ENCODE results near the gene C2CD4D.
"Not testable (repeated sequence)": the region's sequence is repeated elsewhere in the genome, so short reads cannot be mapped to it uniquely, and the experiment has no call there.

Gene C2CD4D

DNA sequence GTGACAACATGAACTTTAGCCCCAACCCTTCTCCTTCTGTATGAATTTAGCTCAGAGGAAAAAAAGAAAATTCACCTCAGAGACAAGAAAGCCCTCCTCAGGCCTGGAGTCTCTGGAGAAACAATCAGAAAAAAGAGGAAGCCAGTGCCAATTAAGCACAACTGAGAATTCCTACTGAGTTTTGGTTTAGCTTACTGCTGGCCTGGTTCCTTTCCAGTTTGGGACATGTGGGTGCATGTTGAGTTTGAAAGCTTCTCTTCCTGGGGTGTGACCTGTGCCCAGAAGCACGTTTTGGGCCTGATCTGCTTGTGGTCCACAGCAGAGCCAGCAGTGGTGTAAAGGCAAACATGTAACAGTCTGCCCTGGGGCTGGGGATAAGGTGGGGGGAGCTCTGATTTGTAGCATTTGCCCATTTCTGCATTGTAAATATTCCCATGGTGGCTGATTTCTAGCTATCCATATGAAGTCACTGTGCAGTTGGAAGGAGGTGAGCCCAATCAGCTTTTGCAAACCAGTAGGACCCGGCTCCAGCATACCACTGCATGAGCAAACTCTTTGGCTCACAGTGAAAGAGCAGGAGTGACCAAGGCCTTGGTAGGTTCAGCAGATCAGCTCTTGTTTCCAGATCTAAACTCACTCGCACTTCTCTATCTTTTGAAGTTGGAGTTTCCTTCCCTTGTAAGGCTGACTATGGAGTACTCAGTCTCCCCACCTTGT is 18.6 kb upstream of the C2CD4D start:
- DNase-seq = no peak

DNA sequence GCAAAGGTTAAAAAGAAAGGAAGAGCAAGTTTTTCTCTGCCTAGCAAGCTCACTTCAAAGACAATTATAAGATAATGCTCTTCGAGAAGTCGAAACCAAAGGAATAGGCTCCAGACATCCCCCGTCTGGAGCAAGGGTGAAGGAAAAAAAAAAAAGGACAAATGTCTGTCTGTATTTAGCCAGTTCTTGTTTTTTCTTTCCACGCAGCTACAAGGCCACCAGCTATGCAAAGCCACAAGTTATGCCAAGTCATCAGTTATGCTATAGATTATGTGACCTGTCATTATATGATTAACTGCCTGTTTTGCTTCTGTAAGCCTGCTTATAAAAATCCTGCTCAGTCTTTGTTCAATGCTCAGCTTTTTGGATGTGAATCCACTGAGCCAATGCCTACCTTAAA is 16.3 kb upstream of the C2CD4D start:
- no peak for DNase-seq

DNA sequence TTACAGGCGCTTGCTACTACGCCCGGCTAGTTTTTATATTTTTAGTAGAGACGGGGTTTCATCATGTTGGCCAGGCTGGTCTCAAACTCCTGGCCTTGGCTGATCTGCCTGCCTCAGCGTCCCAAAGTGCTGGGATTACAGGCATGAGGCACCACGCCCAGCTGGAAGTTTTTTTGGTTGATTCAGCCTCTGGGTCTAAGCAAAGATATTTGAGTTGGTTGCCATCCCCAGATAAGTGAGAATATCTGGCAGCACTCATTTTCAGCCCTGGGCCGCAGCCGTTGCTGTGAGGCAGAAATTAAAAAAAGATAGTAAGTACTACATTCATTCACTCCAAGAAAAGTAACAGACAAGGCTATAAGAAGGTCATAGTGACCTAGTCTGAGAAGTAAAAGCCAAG is 15.9 kb upstream of the C2CD4D start:
- not testable (repeated sequence) for DNase-seq

DNA sequence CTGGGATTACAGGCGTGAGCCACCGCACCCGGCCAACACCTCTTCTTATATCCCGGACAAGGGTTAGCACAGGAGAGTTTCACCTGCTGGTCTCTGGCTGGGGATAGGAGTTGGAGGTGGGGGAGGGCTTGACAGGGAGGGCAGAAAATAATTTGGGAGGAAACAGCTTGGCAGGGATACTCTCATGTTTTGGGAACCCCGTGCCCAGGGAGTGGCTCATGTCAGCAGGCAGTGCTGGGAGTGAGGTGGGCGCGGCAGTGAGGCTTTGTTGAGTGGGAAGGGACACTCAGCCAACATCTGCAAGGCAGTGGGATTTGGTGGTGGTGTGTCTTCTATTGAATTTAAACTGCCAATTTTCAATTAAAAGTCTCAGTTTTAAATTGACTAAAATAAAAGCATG is 15.0 kb upstream of the C2CD4D start:
- no peak for DNase-seq

DNA sequence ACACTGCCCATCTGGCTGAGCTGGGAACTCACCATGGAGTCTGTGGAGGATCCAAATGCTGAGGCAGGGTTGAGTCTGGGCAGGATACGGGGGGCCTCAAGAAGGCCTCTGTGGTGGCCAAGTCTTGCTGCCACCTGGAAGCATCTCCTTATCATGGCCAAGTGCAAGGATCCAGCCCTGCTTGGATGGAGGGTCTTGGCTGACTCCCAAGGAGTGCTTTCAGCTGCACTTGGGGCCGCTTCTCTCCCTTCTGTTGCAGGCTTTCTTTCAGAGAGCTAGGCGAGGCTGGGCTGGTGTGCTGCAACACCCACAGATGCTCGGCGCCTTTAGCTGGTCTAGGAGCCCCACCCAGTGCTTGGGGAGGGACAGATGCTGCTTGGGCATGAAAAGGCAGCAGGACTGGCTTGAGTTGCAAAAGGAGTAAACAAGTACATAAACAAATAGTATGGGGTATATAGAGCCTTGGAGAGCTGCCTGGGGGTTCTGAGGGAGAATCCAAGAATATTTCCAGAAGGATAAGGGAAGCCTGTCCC is 13.9 kb upstream of the C2CD4D start, which contains the start of gene THEM5:
Gene THEM5 (minus strand): TSS at position 302 of the 533 bp plus-strand sequence. CDS start 147 bp downstream, at position 155.
- no peak for DNase-seq

DNA sequence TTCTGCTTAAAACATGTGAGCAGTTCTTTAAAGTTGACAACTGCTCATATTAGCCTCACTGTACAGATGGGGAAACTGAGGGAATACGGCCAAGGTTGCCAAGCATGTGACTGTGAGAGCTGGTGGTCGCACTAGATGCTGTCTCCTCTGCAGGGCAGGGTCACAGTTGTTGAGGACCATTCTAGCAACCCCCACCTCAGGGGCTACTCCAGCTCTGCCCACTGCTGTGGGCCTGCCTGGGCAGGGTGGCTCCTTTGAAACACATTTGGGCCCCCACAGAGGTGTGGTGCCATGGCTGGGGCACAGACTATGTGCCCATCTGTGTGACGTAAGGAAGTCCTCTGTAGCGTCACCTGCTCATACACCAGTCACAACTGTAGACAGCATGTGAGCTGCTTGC is 13.1 kb upstream of the C2CD4D start:
- DNase-seq = no peak

DNA sequence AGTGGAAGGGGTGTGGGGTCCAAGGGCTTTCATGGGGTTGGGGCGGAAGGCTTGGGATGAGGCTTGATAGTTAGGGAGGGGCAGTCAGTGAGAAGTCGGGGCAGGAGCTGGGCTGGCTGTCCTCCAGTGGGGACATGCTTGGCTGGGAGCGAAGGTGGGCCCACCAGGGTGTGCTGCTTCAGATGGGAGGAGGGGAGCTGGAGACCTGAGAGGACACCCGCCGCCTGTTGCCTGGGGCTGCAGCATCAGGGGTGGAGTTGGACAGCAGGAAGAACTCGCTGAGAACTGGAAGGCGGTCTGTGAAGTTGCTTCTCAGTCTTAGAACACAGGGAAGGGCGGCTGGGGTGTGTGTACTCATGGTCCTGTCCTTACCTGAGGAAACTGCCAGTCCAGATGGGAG is 12.3 kb upstream of the C2CD4D start:
- DNase-seq = no peak

DNA sequence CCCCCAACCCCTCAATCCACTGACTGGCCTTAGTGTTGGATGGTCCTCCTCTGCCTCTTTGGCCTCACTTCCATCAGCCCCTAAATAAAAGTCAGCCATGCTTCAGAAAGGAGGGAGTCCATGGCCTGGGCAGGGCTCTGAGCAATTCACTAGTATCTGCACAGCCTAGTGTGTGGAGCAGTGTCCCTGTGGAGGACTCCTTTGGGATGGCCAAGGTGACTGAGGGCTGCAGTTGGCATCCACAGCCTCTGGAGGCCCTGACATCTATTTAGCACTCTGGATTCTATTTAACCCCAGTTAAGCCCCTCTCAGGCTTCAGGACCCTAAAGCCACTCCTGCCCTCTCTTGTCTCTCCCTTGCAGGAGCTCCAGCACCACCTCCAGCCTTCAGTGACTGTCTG is 10.3 kb upstream of the C2CD4D start:
- no peak for DNase-seq

DNA sequence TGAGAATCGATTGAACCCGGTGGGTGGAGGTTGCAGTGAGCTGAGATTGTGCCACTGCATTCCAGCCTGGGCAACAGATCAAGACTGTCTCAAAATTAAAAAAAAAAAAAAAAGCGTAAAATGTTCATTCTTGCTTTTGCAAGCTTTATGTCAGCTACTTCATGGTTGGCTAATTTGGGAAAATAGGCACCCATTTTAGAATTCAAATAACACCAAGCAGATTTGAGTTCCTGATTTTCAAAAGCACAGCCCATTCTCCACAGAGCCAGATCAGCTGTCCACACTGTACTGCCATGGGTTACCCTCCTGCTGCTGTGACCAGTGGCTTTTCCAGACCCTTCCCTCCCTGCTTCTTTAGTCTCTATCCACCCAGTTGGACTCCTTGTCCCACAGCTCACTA is 9.5 kb upstream of the C2CD4D start:
- no peak for DNase-seq

DNA sequence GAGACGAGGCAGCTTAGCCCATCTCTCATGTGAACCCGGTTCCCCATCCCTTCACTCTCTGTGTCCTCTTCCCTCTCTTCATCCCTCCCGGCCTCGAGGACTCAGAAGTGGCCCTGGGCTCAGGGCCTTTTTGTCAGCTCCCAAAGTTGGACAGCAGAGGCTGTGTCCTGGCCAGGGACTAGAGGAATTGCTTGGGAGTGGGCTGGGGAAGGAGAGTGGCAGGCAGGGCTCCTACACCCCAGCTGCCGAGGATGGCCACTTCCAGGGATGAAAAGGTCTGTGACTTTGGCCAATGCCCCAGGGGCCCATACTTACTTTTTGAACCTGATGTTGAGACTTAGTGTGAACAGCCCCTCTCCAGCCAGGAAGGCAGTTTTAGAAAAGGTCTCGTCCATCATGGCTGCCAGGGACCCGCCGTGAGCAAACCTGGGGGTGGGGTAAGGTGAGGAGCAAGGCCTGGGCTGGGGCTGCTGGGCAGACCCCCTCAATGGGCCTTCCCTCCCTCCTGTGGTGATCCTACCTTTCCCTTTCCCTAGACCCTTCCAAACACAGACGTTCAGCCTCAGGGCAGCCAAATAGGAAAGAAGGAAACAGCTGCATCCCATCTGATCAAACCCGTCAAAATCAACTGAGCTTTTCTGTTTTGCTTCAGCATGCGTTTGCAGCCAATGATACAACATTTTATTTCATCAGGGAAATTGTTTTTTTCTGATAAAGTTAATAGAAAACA is 8.4 kb upstream of the C2CD4D start:
- DNase-seq = no peak

DNA sequence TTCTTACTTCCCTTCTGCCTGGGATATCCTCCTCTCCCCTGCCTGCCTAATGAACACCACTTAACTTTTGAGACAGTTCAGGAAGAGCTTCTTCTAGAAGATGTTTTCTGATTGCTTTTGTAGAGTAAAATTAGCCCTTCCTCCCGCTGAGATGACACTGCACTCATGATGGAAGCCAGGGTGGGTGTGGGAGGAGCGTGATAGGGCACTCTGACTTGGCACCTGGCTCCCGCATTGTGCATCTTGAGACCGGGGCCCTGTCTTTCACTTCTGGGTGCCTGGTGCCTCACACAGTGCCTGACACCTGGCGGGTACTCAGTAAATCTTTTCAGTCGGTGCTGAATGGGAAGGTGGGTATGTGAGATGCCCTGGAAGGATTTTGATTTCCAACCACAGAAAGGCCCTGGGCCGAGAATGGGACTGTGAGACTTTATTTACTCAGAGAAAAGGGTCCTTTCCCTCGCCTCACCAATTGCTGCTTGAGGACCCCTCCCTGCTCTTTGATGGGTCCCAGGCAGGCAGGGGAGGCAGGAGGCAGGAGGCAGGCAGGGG is 7.1 kb upstream of the C2CD4D start:
- no peak for DNase-seq

DNA sequence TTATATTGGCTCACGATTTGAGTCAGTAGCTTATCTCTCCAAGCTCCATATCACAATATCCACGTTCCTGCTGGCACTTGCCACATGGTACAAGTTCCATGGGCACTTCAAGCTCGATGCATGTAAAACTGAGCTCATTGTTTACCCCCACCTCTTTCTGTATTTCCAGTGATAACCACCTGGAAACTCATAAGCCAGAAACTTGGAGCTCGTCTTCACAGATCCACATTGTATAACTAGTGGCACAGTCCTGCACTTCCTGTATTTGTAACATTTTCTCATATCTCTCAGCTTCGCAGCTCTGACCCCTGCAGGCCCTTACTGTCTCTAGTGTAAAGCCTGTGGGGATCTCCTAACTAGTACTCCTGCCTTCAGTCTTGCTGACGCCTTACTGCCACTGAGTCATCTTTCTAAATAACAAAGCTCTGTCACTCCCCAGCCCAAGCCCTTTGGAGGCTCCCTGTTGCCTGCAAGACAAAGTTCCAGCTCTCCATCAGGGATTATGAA is 6.5 kb upstream of the C2CD4D start:
- DNase-seq = no peak

DNA sequence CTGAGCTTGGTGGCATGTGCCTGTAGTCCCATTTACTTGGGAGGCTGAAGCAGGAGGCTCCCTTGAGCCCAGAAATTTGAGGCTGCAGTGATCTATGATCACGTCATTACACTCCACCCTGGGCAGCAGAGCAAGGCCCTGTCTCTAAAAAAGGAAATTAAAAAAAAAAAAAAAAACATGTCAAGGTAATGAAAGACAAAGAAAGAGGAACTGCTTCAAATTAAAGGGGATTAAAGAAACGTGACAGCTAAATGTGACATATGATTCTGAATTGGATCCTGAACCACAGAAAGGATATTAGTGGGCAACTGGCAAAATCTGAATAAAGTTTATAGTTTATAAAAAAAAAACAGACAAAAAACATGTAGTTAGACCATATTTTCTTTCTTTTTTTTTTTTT is 3.8 kb upstream of the C2CD4D start:
- DNase-seq = no peak

DNA sequence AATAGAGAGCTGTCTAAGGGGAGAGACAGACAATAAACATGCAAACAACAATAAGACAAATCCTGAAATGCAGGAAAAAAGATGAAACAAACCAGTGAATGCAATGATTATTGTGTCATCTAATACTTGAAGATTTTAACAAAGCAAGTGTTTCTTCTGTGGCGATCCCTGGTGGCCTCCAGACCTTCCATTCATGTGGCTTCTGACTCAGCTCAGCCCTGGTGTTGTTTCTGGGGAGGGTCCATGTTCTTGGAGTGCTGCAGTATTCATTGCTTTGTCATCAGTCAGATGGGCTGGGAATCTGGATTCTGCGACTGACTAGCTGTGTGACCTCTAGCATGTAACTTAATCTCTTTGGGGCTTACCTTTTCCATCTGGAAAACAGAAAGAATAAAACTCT is 1.5 kb upstream of the C2CD4D start:
- DNase-seq = no peak

DNA sequence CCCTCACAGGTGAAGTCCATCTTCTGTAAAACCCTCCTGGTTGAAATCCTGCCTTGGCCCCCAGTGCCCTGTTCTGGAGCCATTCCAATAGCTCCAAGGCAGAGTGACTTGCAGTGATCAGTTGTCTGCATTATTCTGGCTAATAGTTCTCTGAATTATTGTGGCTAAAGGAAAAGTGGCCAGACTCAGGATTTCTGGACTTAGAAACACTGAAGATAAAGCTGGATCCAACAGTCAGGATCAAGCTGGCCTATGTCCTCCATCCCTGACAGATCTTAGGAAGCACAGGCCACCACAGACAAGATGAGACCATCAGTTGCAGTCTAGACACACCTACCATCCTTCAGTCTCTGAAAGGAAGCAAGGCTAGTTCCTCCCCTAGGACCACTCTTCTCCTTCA is 801 bp upstream of the C2CD4D start:
- no peak for DNase-seq

DNA sequence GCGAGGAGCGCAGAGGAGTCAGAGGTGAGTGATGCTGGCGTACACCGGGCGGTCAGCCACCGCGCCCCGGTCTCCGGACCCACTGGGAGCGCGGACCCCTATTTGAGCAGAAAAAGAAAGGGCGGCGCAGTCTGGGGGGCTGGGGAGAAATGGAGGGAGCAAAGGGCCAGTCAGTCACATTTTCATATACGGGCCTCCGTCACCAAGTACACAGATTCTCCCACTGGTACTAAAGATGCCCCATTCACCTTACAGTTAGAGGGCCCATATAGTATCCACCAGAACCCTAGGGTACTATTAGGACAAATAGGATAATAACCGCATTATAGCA is 573 bp downstream of the C2CD4D start:
- no peak for DNase-seq

DNA sequence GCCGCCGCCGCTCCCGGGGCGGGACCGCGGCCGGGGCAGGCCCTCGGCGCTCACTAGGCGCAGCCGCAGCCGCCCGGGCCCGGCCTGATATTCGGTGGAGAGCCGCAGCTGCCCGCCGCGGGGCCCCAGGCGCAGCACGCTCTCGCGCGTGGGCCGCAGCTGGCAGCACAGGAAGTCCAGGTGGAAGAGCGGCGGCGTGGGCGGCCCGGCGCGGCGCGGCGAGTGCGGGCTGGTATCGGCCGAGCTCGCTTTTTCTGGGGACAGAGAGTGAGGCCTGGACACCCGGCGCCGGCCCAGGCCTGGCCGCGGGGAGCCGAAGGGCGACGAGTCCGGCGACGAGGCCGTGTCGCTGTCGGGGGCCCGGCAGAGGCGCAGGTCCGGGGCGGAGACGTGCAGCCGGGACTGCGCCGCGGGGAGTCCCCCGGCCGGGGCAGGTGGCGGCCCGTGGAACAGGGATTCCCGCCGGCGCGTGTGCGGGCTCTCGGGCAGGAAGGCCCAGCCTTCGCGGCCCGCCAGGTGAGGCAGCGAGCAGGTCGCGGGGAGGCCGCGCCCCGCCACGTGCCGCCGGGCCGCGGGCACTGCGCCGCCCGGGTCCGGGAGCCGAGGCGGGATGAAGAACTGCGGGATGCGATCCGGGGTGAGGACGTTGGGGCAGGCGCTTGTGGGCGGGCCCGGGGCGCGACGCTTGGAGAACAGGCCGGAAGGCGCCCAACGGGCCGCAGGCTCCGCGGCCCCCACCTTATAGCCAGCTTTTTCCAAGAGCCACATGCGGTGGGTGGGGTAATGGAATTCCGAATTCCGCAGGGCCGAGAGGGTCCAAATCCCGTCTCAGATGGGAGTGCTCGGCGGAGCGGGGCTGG is 1.2 kb downstream of the C2CD4D start:
- DNase-seq = peak; percentile 40

DNA sequence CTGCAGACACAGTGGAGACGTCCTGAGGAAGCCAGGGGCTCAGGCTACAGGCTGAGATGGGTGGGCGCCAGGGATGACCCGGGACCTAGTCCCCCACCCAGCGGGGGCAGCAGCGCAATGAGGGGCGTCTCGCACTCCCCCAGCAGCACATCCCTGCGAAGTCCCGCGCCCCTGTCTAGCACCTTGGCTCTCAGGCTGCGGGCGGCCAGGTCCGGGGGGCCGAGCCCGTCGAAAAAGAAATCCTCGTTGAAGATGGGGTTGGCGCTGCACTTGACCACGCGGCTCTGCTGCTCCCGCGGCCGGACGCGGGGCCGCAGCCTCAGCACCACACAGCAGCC is 1.8 kb downstream of the C2CD4D start:
- no peak for DNase-seq

DNA sequence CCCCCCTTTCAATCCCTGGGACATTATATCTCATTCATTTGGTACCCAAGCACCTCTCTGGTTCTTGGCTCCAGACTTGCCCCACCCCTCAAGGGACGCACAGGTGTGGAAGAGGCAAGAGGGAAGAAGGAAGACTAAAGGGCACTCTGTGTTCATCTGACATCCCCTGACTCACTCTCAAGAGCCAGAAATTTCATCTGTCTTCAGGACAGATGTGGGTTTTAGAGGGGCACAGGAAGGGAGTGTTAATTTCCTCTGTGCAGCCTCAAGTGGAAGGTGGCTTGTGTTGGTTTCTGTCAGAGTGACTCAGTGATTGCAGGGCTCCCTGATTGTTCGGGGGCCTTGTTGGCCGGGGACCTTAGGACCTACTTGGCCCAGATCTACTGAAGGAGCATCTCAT is 2.4 kb downstream of the C2CD4D start:
- DNase-seq = peak; percentile 32

DNA sequence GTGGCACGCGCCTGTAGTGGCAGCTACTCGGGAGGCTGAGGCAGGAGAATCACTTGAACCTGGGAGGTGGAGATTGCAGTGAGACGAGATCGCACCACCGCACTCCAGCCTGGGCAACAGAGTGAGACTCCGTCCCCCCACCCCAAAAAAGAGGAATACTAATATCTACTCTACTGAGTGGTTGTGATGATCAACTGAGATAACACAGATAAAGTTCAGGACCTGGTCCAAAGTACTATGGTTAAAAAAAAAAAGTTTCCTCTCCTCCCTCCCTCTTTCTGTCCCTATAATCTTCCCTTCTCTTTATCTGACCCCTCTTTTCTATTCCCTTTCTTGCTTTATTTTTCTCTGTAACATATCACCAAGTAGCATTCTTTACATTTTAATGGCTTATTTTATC is 4.0 kb downstream of the C2CD4D start:
- no peak for DNase-seq

DNA sequence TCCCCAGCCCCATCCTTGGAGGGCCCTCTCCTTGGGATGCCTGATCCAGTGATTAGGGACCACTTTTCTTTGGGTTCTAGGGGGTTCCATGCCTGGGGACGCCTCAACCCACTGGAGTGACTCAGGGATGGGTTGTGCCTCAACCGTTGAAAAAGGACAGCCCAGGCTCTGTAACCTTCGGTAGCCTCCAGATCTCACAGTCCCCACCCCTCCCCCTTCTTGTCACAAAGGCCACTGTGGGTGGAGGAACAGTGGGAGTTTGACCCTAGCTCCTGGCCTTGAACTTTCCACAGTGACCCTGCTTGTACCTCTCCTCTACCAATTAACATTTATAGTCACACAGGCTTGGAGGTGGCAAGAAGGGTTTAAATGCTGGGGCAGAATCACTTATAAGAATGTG is 5.4 kb downstream of the C2CD4D start:
- no peak for DNase-seq

DNA sequence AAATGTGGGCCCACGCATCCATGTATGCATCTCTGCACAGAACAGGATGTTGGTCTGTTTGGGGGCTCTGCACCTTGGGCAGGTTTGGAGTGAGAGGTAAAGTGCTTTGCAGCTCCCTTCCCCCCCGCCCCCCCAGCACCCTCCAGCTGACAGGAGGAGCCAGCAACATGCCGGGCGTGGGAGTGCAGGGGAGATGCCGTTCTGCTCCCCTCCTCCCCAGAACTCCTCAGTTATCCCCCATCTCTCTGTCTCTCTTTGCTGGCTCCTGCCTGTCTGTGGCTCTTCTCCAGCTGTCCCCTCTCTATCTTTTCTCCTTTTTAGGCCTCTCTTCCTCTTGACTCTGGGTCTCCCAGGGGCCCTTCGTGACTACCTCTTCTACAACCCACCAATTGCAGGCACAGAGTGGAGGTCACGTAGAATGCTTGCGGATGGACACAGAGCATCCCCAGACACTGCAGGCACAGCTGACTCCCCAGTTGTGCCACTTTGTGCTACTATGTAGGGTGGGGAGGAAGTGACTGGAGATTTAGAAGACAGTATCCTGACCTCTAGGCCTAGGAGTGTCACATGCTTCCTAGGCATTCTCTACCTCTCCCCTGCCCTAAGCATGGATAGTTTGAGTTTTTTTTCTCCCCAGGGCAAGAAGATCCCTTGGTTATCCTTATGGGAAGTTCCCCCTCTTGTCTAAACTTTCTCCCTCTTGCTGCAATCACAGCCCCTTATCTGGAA is 6.3 kb downstream of the C2CD4D start:
- no peak for DNase-seq
